A549 (cell line): Measurements from ENCODE around the gene MPP3.

Source experiments
- CTCF ChIP-seq: fragments of >200 bp; sonication (Bioruptor Twin); formaldehyde crosslinking; IDR thresholded peaks from 3 replicates; pipeline ENCODE4 v1.5.1; 2016
- SREBF2 ChIP-seq: fragments of 450-650 bp; IDR thresholded peaks from 2 replicates; pipeline ENCODE4 v1.6.1; 2014; ENCODE audit warnings: mild to moderate bottlenecking, moderate library complexity

- no peak for TF ChIP-seq CTCF
- TF ChIP-seq SREBF2 = no peak
Measured at GRCh38 chr17:43857957-43858600, 25.1 kb upstream of the MPP3 start.
